Psoas muscle (tissue), 8 donors: ENCODE results near the gene SPATA19. TPM values are rescaled to one million over a fixed set of nuclear protein-coding genes. Genes with fewer than 3 reads are reported as not detected.

ENCODE experiments used
- ATAC-seq, 4 donors: fragments of 200-7000 bp; cut with Tn5 transposase; one replicate each; pipeline ENCODE4 v1.9.1; 2020; ENCODE audit warnings: moderate library complexity in 3 of 4, mild to moderate bottlenecking in 2 of 4
- DNase-seq, 2 donors: peaks; one replicate each; pipeline ENCODE4 v3.0.0-alpha.2; 2020
- H3K27ac ChIP-seq: fragments of 200-600 bp; one replicate; pipeline ENCODE4 v1.8.0; 2022
- H3K27me3 ChIP-seq, 3 donors: fragments of 200-600 bp in 1 of 3; one replicate each; pipeline versions ENCODE4 v1.6.1 to v1.8.0; 2013 to 2022; ENCODE audit warnings: low read length in 2 of 3, mild to moderate bottlenecking in 2 of 3, moderate library complexity in 1 of 3; ENCODE audit not compliant: insufficient read depth in 3 of 3
- H3K36me3 ChIP-seq, 2 donors: fragments of 200-600 bp in 1 of 2; one replicate each; pipeline versions ENCODE4 v1.6.1 to v1.8.0; 2013 to 2022; ENCODE audit warnings: low read depth in 1 of 2, mild to moderate bottlenecking in 1 of 2, moderate library complexity in 1 of 2; ENCODE audit not compliant: insufficient read depth in 1 of 2
- H3K4me1 ChIP-seq: fragments of 200-600 bp; one replicate; pipeline ENCODE4 v1.8.0; 2022
- H3K4me3 ChIP-seq: fragments of 200-600 bp; one replicate; pipeline ENCODE4 v1.8.0; 2022; ENCODE audit warnings: mild to moderate bottlenecking
- H3K9me3 ChIP-seq: fragments of 200-600 bp; one replicate; pipeline ENCODE4 v1.8.0; 2022
- CTCF ChIP-seq: fragments of 200-600 bp; IDR thresholded peaks from one replicate; pipeline ENCODE4 v1.8.0; 2022; ENCODE audit warnings: antibody characterized with exemption
- WGBS, 3 donors: extraction: QIAGEN DNeasy Blood & Tissue Kit; methylation state at CpG; one replicate each; pipeline versions ENCODE4 v1.1.6 to v1.1.7; 2013; 5-methylcytosine and 5-hydroxymethylcytosine counted together
- intact Hi-C, 2 donors: fragments of 100-400 bp; cut with DNase I; formaldehyde crosslinking; loops; one replicate each; pipeline versions ENCODE4 v1.11.0 to v1.14.2; 2022
- long read RNA-seq, 2 donors: library from polyadenylated mRNA; unstranded; transcript quantifications; one replicate each; pipeline ENCODE4 v2.0.0, GENCODE V29; 2021
- polyA plus RNA-seq, 3 donors: library from polyadenylated mRNA; stranded (reverse); fragments of 200-250 nt; gene quantifications; one replicate each; pipeline ENCODE4 v1.2.3, GENCODE V29; 2013
- total RNA-seq, 4 donors: library from RNA; stranded (reverse); fragmentation: NEBNext Ultra II Directional in 2 of 4; extraction: Animal tissue kit (Norgen Biotek cat#: 25700) in 2 of 4; gene quantifications; one replicate each; pipeline versions ENCODE4 v1.2.1 to v1.2.4, GENCODE V29; 2021 to 2023
- donor health status: healthy with polysubstance abuse.
- donor health status: DM: no; HTN: no; CAD: no; lungs with moderate emphysema.
- donor health status: Bipolar disorder and iron deficiency.
- donor health status: healthy.
- donor health status: DM: yes; HTN: yes; CAD: no.
- donor health status: DM: no; HTN: no; CAD: no.
- donor health status: DM: no; HTN: no; CAD: no.
- donor health status: DM: yes; HTN: yes; CAD: no.

Gene SPATA19
- total RNA-seq, result not detected
- polyA plus RNA-seq, result not detected
- long read RNA-seq, donor 1, result 0 reads
- long read RNA-seq, donor 2, result 0 reads

- 61 to 82% (median 62%) methylated on average over 2 of the region's 2 CpGs for WGBS, 3 donors
- ATAC-seq, result no peak
- intact Hi-C loops, result no loop called here
Observed at GRCh38 chr11:133845413-133845812, at the start of gene SPATA19. SPATA19 (minus strand) TSS chr11:133845513; CDS start chr11:133845446, 67 bp downstream.

GRCh38 chr11:133895061-133895479, 49.8 kb upstream of the SPATA19 start:
- intact Hi-C loops, result no loop called here
- Histone ChIP-seq H3K27me3 (peaks cover 0 to 2% (median 0%) of the 10 kb centered on the region in 3 donors), H3K4me1 (no peaks in the 10 kb centered on the region), H3K27ac (no peak overlapping the region), H3K36me3 (no peaks in the 10 kb centered on the region), H3K4me3 (no peak overlapping the region), H3K9me3 (no peaks in the 10 kb centered on the region)
- DNase-seq, result no peak
- TF ChIP-seq CTCF, result no peak
- no peak for ATAC-seq
- WGBS, 3 donors, result 22 to 27% (median 25%) methylated on average over 10 of the region's 10 CpGs

More at GRCh38 chr11:133845413-133845812, at the start of gene SPATA19:
- Histone ChIP-seq H3K27me3 (no peaks in the 10 kb centered on the region), H3K4me3 (no peak within 1 kb of the TSS), H3K4me1 (no peaks in the 10 kb centered on the region), H3K36me3 (no peaks in the 10 kb centered on the region), H3K9me3 (peaks cover 4% of the 10 kb centered on the region), H3K27ac (no peak within 1 kb of the TSS)
- DNase-seq, result no peak
- TF ChIP-seq CTCF, result no peak

- WGBS, 3 donors, result 59 to 66% (median 65%) methylated on average over 13 to 14 of the region's 14 CpGs
- TF ChIP-seq CTCF, result no peak
- Histone ChIP-seq H3K27me3 (peaks cover 0 to 2% (median 0%) of the 10 kb centered on the region in 3 donors), H3K4me3 (no peak overlapping the region), H3K4me1 (no peaks in the 10 kb centered on the region), H3K27ac (no peak overlapping the region), H3K9me3 (no peaks in the 10 kb centered on the region), H3K36me3 (no peaks in the 10 kb centered on the region)
- DNase-seq, result no peak
- intact Hi-C loops, result no loop called here
- ATAC-seq, result no peak
Observed at GRCh38 chr11:133893381-133893780, 48.1 kb upstream of the SPATA19 start.

GRCh38 chr11:133892584-133893380, 47.5 kb upstream of the SPATA19 start:
- no peaks in the 10 kb centered on the region for H3K4me1 ChIP-seq
- ATAC-seq (no peak), DNase-seq (no peak)
- peaks cover 0 to 2% (median 0%) of the 10 kb centered on the region in 3 donors for H3K27me3 ChIP-seq
- no peaks in the 10 kb centered on the region for H3K36me3 ChIP-seq
- H3K9me3 ChIP-seq, result no peaks in the 10 kb centered on the region
- WGBS, 3 donors, result 85 to 90% (median 87%) methylated on average over 19 of the region's 19 CpGs
- no peak overlapping the region for H3K27ac ChIP-seq
- TF ChIP-seq CTCF, result no peak
- H3K4me3 ChIP-seq, result no peak overlapping the region
- intact Hi-C loops, result no loop called here
